ENCODE data around the gene RAB36.
"Not testable (repeated sequence)": the region's sequence is repeated elsewhere in the genome, so short reads cannot be mapped to it uniquely, and the experiment has no call there.

Gene RAB36

DNA sequence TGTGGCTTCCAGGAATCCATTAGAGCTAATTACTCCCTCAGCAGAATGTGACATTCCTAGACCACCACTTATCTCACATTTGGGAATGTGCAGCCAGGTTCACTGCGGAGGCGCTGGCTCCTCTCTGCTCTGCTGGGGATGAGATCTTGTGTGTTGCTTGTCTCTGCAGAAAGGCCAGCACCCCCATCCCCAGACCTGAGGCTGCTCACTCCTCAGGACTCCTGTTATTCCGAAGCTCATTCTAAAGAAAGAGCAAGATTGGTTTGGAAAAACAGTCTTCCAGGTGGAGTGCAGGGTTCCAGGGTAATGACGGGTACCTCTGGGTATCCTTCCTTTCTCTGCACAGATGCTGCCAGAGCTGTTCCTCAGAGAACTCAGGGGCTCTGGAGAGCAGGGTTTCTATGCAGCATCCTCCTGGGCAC lies 24.3 kb upstream of the RAB36 start:
- DNase-seq (ENCODE audit: low spot score): no peak

- no peak for DNase-seq (ENCODE audit: low spot score)
Observed at GRCh38 chr22:23121424-23121823, 23.9 kb upstream of the RAB36 start.

- no peak for DNase-seq (ENCODE audit: low spot score)
Observed at GRCh38 chr22:23122216-23122957, 22.9 kb upstream of the RAB36 start.

DNA sequence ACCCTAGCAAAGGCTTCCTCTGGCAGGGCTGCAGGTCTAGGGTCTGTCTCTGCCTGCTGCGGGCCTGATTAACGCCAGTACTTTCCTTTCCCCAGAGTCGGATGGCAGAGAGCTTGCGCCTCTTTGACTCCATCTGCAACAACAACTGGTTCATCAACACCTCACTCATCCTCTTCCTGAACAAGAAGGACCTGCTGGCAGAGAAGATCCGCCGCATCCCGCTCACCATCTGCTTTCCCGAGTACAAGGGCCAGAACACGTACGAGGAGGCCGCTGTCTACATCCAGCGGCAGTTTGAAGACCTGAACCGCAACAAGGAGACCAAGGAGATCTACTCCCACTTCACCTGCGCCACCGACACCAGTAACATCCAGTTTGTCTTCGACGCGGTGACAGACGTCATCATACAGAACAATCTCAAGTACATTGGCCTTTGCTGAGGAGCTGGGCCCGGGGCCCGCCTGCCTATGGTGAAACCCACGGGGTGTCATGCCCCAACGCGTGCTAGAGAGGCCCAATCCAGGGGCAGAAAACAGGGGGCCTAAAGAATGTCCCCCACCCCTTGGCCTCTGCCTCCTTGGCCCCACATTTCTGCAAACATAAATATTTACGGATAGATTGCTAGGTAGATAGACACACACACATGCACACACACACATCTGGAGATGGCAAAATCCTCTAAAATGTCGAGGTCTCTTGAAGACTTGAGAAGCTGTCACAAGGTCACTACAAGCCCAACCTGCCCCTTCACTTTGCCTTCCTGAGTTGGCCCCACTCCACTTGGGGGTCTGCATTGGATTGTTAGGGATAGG lies 22.1 kb upstream of the RAB36 start:
- DNase-seq (ENCODE audit: low spot score): no peak

GRCh38 chr22:23123804-23124254 lies 21.4 kb upstream of the RAB36 start:
- no peak for DNase-seq (ENCODE audit: low spot score)

GRCh38 chr22:23124611-23125511 lies 20.4 kb upstream of the RAB36 start:
- no peak for DNase-seq (ENCODE audit: low spot score)

GRCh38 chr22:23125512-23126103 lies 19.7 kb upstream of the RAB36 start:
- no peak for DNase-seq (ENCODE audit: low spot score)

- no peak for DNase-seq (ENCODE audit: low spot score)
Observed at GRCh38 chr22:23126165-23127054, 18.9 kb upstream of the RAB36 start.

DNA sequence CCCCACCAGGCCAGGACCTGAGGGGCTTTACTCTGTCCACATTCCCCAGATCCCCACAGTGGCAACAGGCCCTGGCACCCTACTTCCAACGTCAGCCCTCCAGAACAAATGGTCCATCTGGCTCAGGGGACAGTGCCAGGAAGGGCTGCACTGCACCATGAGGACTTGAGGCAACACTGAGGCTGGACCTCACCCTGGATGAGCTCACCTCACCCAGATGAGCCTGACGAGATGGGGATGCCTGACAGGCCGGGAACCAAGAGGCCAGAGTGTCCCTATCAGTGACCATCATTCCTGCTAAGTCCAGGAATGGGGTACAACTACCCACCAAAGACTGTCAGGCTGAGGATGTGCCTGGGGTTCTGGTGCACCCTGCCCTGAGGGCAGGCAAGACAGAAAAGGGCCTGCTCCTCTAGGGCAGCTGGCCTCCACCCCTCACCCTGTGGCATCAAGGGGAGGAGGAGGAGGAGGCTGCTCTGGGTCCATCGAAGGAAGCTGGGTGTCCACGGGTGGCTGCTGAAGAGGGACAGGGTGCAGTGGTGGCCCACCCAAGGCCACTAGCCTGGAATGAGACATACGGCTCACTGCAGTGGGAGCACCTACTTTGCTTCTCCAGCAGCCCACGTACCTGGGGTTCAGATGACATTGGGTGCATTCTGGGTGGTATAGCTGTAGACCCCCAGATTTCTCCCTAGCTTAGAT lies 18.1 kb upstream of the RAB36 start:
- no peak for DNase-seq (ENCODE audit: low spot score)

DNA sequence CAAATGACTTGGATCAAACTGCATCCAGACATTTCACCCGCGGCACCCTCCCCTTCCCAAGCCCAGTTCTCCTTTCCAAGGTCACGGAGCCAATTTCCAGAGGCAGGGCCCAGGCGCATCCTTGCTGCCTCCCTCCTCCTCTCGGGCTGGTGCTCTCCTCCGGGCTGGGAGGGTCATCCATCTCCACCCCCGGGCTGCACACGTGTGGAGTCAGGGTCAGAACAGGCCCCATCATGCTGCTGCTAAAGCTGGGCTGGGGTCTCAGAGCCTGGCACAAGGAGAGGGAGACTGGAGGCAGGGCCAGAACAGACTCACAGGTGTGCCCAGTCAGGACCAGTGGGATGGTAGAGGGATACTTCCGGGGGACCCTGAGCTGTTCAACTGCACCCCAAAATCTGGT lies 17.5 kb upstream of the RAB36 start:
- DNase-seq (ENCODE audit: low spot score): no peak

DNA sequence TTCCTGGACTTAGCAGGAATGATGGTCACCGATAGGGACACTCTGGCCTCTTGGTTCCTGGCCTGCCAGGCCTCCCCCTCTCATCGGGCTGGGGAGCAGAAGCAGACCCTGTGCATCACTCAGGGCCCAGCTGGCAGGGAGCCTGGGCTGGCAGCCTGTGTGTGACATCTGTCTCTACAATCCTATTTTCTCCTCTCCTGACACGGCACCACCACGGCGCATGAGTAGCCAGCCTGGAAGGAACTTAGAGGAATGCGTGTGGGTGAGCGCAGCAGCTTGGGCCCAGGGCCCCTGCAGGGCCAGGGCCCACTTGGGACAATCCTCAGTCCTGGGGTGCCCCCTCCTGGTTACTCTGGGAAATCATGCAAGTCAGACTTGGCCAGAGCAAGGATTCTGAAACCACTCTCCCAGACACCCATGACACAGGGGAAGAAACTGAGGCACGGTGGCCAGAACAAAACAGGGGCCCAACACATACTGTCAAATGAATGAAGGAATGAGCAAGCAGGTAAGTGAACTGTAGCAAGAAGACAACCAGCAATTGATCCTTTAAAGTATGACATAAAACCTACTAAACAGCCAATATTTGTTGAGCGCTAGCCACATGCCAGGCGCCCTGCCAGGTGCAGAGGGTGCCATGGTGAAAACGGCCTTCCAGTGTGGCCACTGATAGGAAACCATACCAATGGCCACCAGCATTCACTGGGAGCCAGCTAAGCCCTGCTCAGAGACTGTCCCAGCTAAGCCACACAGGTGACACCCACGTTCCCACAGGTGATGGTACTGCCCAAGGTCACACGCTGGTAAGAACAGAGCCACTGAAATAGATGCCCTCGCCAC lies 16.8 kb upstream of the RAB36 start:
- DNase-seq (ENCODE audit: low spot score): peak; percentile 86

DNA sequence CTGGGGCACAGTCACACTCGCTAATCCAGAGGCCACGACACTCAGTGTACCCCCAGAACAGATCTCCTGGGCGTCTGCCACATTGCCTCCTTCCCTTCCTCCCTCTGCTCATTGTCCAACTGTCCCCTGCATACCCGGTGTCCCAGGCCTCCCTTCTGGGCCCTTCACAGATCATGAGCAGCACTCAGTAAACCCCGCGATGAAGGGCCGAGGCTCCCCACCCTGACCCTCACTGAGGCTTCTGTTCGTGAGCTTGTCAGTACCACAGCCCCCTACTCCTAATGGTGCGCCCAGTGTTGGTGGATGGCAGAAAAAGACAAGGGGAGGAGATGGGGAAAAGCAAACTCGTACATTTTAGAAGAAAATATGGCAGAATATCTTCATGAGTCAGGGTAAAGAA lies 16.1 kb upstream of the RAB36 start:
- no peak for DNase-seq (ENCODE audit: low spot score)

DNA sequence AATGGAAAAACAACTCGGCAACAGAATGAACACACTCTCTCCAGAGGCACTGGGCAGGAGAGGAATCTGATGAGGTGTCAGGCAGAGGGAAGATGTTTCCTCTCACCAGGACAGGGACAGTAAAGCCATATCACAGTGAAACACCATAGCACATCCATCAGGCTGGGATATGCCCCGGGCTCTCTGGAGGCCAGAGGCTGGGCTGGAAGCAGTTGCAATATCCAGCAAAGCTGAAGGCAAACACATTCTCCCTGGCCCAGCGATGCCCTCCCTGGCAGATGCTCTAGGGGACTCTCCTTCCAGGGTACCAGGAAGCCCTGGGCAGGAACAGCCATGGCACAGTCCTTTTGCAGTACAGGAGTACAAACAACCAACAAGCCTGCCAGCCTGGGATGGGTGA lies 14.6 kb upstream of the RAB36 start:
- DNase-seq (ENCODE audit: low spot score): no peak

GRCh38 chr22:23131931-23132330 lies 13.3 kb upstream of the RAB36 start:
- DNase-seq (ENCODE audit: low spot score): no peak

GRCh38 chr22:23132376-23133091 lies 12.7 kb upstream of the RAB36 start:
- DNase-seq (ENCODE audit: low spot score): no peak

DNA sequence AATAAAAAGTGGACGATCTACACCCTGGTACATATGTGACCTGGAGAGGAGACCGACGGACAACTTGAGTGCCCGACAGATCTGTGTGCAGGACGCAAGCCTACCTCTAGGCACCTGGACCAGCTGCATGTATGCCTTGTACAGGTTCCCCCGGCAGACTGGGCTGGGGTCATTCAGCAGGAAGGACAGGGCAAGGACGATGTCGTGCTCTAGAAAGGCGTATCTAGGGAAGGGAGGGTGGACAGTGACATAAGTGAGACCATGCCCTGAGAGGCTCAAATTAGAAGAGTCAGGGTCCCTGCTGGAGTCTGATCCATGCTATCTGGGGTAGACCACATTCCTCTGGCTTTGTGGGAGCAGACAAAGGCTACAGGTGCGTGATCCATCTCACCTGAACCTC lies 11.4 kb upstream of the RAB36 start:
- DNase-seq (ENCODE audit: low spot score): no peak

DNA sequence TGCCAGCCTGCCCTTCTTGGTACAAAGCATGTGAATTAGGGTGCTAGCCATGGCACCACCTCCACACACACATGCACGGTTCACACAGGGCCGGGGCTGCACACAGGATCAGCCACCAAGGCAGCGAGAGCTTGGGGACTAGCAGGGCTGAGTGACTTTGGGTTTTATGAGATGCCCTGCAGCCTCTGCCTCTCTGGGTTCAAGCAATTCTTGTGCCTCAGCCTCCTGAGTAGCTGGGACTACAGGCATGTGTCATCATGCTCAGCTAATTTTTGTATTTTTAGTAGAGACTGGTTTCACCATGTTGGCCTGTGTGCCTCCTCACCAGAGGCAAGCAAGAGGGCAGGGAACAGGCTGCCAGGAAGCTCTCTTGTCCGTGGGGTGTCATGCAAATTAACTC lies 8.3 kb upstream of the RAB36 start:
- DNase-seq (ENCODE audit: low spot score): not testable (repeated sequence)

GRCh38 chr22:23137468-23137867 lies 7.8 kb upstream of the RAB36 start:
- DNase-seq (ENCODE audit: low spot score): no peak

Data from AG08396 (cell line).